D721Med (cell line): ENCODE measurements around the gene NSMF.
"Not testable (repeated sequence)": the region's sequence is repeated elsewhere in the genome, so short reads cannot be mapped to it uniquely, and the experiment has no call there.

Experiments used
- DNase-seq: peaks from one replicate; pipeline ENCODE4 v3.0.0; 2011; ENCODE audit warnings: low spot score; ENCODE audit not compliant: insufficient read length
- FAIRE-seq: peaks from 2 replicates; lab custom pipeline; 2011; peaks lifted over from hg19 to GRCh38; lab: Jason Lieb, UNC
- TF ChIP-seq, protein P1 (sequence below): IDR thresholded peaks from 2 replicates; pipeline ENCODE4 v1.5.1; 2012; ENCODE audit warnings: mild to moderate bottlenecking, control low read depth; ENCODE audit not compliant: insufficient read depth; ENCODE audit errors: missing control alignments

NSMF gene

DNA sequence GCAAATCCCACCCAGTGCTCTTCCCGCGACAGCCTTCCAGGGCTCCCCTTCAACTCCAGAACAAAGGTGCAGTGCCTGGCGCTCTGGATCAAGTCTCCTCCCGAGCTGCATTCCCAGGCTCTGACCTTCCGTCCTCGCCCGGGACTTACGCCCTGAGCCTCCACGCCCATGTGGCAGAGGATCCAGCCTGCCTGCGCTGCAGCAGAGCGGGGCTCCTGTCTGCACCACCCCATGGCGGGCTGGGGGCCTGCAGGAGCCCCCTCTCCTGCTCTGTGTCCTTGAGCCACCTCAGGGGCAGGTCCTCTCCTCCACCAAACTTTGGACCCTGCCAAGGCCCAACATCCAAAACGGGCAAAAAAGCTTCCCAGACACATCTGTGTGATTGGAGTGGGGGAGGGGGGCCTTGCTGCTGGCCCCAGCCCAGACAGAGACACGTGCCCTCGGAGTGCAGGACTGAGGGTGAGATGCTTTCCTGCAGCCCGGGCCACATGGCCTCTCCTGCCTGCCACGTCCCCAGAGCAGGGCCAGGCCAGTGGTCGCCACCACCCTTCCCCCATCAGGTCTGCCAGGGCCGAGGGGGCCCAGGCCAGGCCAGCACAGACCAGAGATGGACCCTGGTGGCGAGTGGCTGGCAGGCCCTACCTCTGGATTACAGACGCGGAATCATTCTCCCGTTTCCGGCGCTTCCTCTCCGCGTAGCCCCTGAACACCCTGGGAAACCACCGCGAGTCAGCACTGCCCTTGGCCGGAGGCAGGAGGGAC, 4.4 kb downstream of the NSMF start:
- TF ChIP-seq, protein P1, sequence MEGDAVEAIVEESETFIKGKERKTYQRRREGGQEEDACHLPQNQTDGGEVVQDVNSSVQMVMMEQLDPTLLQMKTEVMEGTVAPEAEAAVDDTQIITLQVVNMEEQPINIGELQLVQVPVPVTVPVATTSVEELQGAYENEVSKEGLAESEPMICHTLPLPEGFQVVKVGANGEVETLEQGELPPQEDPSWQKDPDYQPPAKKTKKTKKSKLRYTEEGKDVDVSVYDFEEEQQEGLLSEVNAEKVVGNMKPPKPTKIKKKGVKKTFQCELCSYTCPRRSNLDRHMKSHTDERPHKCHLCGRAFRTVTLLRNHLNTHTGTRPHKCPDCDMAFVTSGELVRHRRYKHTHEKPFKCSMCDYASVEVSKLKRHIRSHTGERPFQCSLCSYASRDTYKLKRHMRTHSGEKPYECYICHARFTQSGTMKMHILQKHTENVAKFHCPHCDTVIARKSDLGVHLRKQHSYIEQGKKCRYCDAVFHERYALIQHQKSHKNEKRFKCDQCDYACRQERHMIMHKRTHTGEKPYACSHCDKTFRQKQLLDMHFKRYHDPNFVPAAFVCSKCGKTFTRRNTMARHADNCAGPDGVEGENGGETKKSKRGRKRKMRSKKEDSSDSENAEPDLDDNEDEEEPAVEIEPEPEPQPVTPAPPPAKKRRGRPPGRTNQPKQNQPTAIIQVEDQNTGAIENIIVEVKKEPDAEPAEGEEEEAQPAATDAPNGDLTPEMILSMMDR = no peak
- no peak for DNase-seq
- no peak for FAIRE-seq

DNA sequence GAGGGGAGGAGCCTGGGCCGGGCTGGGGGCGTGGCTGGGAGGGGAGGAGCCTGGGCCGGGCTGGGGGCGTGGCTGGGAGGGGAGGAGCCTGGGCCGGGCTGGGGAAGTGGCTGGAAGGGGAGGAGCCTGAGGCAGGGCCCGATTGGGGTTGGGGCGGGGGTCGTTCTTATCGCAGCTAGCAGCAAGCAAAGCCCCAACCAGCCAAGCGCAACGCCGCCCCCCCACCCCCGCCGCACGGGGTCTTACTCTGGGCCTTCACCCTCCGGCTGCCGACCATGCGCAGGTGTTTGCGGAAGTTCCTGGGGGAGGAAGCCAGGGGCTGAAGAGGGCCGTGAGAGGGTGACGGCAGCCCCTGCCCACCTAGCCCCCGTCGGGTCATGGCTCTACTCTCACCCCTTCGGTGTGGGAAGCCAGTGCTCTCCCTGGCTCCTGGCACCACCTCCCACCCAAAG, 5.0 kb downstream of the NSMF start:
- TF ChIP-seq, protein P1 = no peak
- FAIRE-seq (no peak), DNase-seq (no peak)

DNA sequence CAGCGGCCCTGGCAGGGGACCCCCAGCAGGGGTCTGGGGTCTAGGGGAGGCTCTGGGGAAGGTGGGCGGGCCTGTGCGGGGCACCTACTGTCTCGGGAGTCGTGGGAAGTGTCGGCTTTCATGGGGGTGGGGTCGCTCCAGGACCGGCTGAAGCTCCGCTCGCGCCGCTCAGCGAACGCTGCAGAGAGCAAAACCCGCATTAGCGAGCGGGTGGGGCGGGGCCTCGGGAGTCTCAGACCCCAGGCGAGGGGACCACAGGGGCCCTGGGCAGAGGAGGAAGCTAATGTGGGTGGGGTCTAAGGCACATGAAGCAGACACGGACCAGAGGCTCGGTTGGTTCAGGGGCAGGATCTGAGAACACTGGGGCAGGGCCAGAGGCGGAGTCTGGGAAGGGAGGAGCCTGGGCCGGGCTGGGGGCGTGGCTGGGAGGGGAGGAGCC, 5.5 kb downstream of the NSMF start:
- DNase-seq = peak; percentile 63
- TF ChIP-seq, protein P1 = no peak
- FAIRE-seq = no peak

DNA sequence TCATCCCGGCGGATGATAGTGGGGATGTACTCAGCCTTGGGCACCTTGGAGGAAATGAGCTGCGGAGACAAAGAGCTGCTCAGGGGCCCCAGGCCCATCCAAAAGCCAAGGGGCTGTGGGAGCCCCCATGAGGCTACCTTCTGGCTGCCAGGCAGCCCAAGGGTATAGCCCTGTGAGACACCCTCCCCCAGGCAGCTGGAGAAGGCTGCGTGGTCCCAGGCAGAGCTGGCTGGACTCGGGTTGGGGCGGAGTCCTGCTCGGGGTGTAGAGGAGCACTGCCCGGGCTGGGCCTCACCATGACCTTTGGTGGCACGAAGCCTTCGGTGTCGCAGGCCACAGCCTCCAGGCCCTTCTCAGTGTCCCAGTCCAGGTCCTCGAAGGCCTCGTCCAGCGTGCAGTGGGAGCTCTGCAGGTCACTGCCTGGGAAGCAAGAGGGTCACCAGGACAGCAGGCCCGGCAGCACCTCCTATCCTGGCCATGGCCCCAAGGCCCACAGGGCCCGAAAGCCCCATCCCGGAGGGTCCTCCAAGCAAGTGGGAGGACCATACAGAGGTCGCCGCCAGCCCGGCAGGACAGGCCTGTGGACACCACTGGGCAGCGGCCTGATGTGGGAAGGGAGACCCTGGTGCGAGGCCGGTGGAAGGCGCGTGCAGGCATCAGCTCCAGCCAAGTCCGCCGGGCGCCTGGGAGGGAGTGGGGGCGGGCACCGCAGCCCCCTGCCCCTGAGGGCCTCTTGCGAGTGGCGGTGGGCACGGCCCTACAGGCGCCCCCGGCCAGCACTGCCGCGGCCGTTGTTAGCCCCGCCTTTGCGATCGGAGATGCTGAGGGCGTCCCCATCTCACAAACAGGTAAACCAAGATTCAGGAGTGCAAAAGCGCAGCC, 6.1 kb downstream of the NSMF start:
- FAIRE-seq (no peak), DNase-seq (no peak)
- TF ChIP-seq, protein P1 = no peak

DNA sequence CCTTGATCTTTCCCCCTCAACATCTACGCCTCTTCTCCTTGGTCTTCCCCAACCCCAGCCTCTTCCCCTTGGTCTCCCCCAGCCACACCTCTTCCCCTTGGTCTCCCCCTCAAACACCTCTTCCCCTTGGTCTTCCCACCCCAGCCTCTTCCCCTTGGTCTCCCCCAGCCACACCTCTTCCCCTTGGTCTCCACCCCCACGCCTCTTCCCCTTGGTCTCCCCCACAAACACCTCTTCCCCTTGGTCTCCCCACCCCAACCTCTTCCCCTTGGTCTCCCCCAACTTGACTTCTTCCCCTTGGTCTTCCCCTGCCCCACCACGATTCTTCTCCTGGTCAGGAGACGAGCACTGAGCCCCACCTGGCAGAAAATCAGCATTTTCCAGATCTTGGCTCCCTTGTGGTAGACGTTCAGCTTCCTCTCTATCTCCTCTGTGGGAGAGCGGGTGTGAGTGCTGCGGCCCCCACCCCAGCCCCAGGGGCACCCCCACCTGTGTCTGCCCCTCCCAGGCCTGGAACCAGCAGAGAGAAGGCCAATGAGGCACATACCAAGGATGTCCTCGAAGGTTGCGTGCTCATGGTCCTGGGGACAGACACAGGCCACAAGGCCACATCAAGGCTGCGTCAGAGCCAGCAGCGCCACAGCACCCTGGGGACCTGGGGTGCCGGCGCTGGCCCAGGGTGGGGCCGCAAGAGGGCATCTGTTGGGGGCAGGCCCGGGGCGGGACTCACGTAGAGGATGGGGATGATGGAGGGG, 7.0 kb downstream of the NSMF start:
- FAIRE-seq (no peak), DNase-seq (no peak)
- TF ChIP-seq, protein P1 = no peak

DNA sequence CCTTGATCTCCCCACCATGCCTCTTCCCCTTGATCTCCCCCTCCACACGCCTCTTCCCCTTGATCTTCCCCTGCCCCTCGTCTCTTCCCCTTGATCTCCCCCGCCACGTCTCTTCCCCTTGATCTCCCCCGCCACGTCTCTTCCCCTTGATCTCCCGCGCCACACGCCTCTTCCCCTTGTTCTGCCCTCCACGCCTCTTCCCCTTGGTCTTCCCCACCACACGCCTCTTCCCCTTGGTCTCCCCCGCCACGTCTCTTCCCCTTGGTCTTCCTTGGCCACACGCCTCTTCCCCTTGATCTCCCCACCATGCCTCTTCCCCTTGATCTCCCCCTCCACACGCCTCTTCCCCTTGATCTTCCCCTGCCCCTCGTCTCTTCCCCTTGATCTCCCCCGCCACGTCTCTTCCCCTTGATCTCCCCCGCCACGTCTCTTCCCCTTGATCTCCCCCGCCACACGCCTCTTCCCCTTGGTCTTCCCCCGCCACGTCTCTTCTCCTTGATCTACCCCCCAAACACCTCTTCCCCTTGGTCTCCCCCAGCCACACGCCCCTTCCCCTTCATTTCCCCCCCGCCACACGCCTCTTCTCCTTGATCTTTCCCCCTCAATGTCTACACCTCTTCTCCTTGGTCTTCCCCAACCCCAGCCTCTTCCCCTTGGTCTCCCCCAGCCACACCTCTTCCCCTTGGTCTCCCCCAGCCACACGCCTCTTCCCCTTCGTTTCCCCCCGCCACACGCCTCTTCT, 7.7 kb downstream of the NSMF start:
- DNase-seq, FAIRE-seq: not testable (repeated sequence)

DNA sequence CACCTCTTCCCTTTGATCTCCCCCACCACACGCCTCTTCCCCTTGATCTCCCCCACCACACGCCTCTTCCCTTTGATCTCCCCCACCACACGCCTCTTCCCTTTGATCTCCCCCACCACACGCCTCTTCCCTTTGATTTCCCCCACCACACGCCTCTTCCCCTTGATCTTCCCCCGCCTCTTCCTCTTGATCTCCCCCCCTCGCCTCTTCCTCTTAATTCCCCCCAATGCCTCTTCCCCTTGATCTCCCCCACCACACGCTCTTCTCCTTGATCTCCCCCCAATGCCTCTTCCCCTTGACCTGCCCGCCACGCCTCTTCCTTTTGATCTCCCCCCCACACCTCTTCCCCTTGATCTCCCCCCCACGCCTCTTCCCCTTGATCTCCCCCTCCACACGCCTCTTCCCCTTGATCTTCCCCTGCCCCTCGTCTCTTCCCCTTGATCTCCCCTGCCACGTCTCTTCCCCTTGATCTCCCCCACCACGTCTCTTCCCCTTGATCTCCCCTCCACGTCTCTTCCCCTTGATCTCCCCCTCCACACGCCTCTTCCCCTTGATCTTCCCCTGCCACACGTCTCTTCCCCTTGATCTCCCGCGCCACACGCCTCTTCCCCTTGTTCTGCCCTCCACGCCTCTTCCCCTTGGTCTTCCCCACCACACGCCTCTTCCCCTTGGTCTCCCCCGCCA, 8.5 kb downstream of the NSMF start:
- not testable (repeated sequence) for FAIRE-seq, DNase-seq
